HepG2 (cell line): ENCODE results near the gene PXMP4. TPM values are rescaled to one million over a fixed set of nuclear protein-coding genes. Genes with fewer than 3 reads are reported as not detected.

Experiments used
- ELF3 ChIP-seq: IDR thresholded peaks from 2 replicates; pipeline ENCODE4 v1.6.1; 2016; ENCODE audit warnings: missing genetic modification reagents, missing compliant biosample characterization
- HOXA5 ChIP-seq: sonication (generic); formaldehyde crosslinking; IDR thresholded peaks from 2 replicates; pipeline ENCODE4 v1.4.0; 2020; ENCODE audit warnings: missing genetic modification reagents
- JARID2 ChIP-seq: sonication (generic); formaldehyde crosslinking; IDR thresholded peaks from 2 replicates; pipeline ENCODE4 v1.8.1; 2023; ENCODE audit warnings: missing genetic modification reagents, inconsistent platforms; ENCODE audit not compliant: insufficient replicate concordance
- KDM5A ChIP-seq: fragments of 200-600 bp; sonication (generic); IDR thresholded peaks from 2 replicates; pipeline ENCODE4 v1.7.0; 2018; ENCODE audit warnings: antibody characterized with exemption, mild to moderate bottlenecking, low read length, borderline replicate concordance
- KLF9 ChIP-seq: IDR thresholded peaks from 2 replicates; pipeline ENCODE4 v1.6.1; 2016; ENCODE audit warnings: low read depth
- MZF1 ChIP-seq: sonication (generic); formaldehyde crosslinking; IDR thresholded peaks from 2 replicates; pipeline ENCODE4 v1.8.1; 2023; ENCODE audit warnings: mild to moderate bottlenecking, missing genetic modification reagents, borderline replicate concordance
- NFYC ChIP-seq: IDR thresholded peaks from 2 replicates; pipeline ENCODE4 v1.6.1; 2016; ENCODE audit warnings: missing genetic modification reagents, missing compliant biosample characterization
- POLR2AphosphoS2 ChIP-seq: IDR thresholded peaks from 2 replicates; pipeline ENCODE4 v1.6.1; 2011; ENCODE audit warnings: low read depth, low read length, improper control_type of control experiment
- RARG ChIP-seq: sonication (generic); formaldehyde crosslinking; IDR thresholded peaks from 2 replicates; pipeline ENCODE4 v1.4.0; 2020; ENCODE audit warnings: low read depth, mild to moderate bottlenecking, missing genetic modification reagents
- RNF2 ChIP-seq: fragments of 450-650 bp; conservative IDR thresholded peaks from 2 replicates; pipeline ENCODE4 v1.6.1; 2016; ENCODE audit warnings: low read depth
- SCMH1 ChIP-seq: sonication (generic); formaldehyde crosslinking; IDR thresholded peaks from 2 replicates; pipeline ENCODE4 v1.9.0; 2021; ENCODE audit warnings: missing genetic modification reagents, mild to moderate bottlenecking, borderline replicate concordance
- STAT5B ChIP-seq: sonication (generic); formaldehyde crosslinking; IDR thresholded peaks from 2 replicates; pipeline ENCODE4 v1.4.0; 2020; ENCODE audit warnings: missing genetic modification reagents
- TAF1 ChIP-seq: sonication (generic); formaldehyde crosslinking; IDR thresholded peaks from 2 replicates; pipeline ENCODE4 v1.4.0; 2020; ENCODE audit warnings: missing genetic modification reagents
- WIZ ChIP-seq: sonication (generic); formaldehyde crosslinking; IDR thresholded peaks from 2 replicates; pipeline ENCODE4 v1.5.1; 2020; ENCODE audit warnings: mild to moderate bottlenecking, missing genetic modification reagents
- ZMYM3 ChIP-seq: sonication (generic); formaldehyde crosslinking; IDR thresholded peaks from 2 replicates; pipeline ENCODE4 v1.5.1; 2020; ENCODE audit warnings: mild to moderate bottlenecking, missing genetic modification reagents
- ZNF296 ChIP-seq: sonication (generic); formaldehyde crosslinking; conservative IDR thresholded peaks from 2 replicates; pipeline ENCODE4 v1.5.0; 2020; ENCODE audit warnings: mild to moderate bottlenecking, missing genetic modification reagents
- ZNF367 ChIP-seq: sonication (generic); formaldehyde crosslinking; IDR thresholded peaks from 2 replicates; pipeline ENCODE4 v1.4.0; 2020; ENCODE audit warnings: missing genetic modification reagents, borderline replicate concordance
- ZNF558 ChIP-seq: sonication (generic); formaldehyde crosslinking; IDR thresholded peaks from 2 replicates; pipeline ENCODE4 v1.9.0; 2022; ENCODE audit warnings: mild to moderate bottlenecking, missing genetic modification reagents, borderline replicate concordance
- ZNF7 ChIP-seq: IDR thresholded peaks from 2 replicates; pipeline ENCODE4 v1.6.1; 2016; ENCODE audit warnings: missing biosample characterization, missing genetic modification reagents
- ZNF720 ChIP-seq: sonication (generic); formaldehyde crosslinking; IDR thresholded peaks from 2 replicates; pipeline ENCODE4 v1.4.0; 2020; ENCODE audit warnings: missing genetic modification reagents
- polyA plus RNA-seq, 8 experiments: library from polyadenylated mRNA; depleted of rRNA in 3 of 8; stranded (reverse) in 7 of 8; unstranded in 1 of 8; fragments of >200 nt; fragmentation: Illumina TruSeq in 4 of 8; extraction: Trizol in 4 of 8; gene quantifications; 2 replicates each; pipeline versions ENCODE4 v1.2.1 to v1.2.3, GENCODE V29; 2011 to 2016; ENCODE audit warnings: low read depth in 4 of 8, missing spikeins in 1 of 8, mixed read lengths in 1 of 8; ENCODE audit not compliant: insufficient read depth in 1 of 8
- total RNA-seq, 5 experiments: library from RNA; depleted of rRNA; stranded (reverse); fragments of >200 nt; fragmentation: Illumina TruSeq; extraction: Trizol; gene quantifications; 2 replicates each; pipeline ENCODE4 v1.2.3, GENCODE V29; 2016; ENCODE audit warnings: low read depth in 1 of 5
- TF ChIP-seq, protein P1 (sequence below): conservative IDR thresholded peaks from 2 replicates; pipeline ENCODE4 v1.6.1; 2018; ENCODE audit warnings: missing genetic modification reagents
- TF ChIP-seq, protein P2 (sequence below): sonication (generic); formaldehyde crosslinking; IDR thresholded peaks from 2 replicates; pipeline ENCODE4 v1.4.0; 2020; ENCODE audit warnings: missing genetic modification reagents
- TF ChIP-seq, protein P3 (sequence below): sonication (generic); formaldehyde crosslinking; IDR thresholded peaks from 2 replicates; pipeline ENCODE4 v1.8.1; 2023; ENCODE audit warnings: missing genetic modification reagents, mild to moderate bottlenecking, borderline replicate concordance
- TF ChIP-seq, protein P4 (sequence below): IDR thresholded peaks from 2 replicates; pipeline ENCODE4 v1.6.1; 2012; ENCODE audit warnings: low read length, improper control_type of control experiment

The PXMP4 gene
- total and polyA plus RNA-seq, 2 of the 13 experiments (the other 11 are each of a cell fraction or from before 2014, with no cell fraction given), result not detected

DNA sequence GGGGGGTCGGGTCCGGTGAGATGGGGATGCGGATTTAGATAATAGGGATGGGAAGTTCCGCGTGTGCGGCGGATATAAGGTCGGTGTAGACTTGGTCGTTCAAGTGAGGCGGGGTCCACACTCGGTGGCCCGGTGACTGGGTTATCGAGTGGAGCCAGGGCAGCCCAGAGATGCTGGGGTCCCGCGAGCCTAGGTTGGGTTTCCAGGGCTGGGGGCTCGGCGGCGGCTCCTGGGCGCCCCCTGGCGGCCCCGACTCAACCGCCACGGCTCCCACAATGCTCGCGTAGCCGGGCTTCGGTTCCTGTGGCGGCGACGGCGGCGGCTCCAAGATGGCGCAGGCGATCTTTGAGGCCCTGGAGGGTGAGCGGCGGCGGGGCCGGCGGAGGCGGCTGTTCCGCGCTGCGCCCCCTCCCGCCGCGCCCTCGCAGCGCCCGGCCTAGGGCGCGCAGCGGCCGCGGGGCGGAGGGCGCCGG, 11.6 kb upstream of the PXMP4 start, which contains the start of gene ZNF341 (continued):
- TF ChIP-seq RARG, result no peak
- no peak for TF ChIP-seq RNF2
- TF ChIP-seq NFYC, result 0 out of 2 replicates have a peak, but pooled peaks have one; percentile 9
- TF ChIP-seq KLF9 (CRISPR knock-in tag), result no peak
- TF ChIP-seq, protein P1, sequence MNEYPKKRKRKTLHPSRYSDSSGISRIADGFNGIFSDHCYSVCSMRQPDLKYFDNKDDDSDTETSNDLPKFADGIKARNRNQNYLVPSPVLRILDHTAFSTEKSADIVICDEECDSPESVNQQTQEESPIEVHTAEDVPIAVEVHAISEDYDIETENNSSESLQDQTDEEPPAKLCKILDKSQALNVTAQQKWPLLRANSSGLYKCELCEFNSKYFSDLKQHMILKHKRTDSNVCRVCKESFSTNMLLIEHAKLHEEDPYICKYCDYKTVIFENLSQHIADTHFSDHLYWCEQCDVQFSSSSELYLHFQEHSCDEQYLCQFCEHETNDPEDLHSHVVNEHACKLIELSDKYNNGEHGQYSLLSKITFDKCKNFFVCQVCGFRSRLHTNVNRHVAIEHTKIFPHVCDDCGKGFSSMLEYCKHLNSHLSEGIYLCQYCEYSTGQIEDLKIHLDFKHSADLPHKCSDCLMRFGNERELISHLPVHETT, result peak; percentile 98; the same call in 1 of the 2 replicates
- TF ChIP-seq, protein P2, sequence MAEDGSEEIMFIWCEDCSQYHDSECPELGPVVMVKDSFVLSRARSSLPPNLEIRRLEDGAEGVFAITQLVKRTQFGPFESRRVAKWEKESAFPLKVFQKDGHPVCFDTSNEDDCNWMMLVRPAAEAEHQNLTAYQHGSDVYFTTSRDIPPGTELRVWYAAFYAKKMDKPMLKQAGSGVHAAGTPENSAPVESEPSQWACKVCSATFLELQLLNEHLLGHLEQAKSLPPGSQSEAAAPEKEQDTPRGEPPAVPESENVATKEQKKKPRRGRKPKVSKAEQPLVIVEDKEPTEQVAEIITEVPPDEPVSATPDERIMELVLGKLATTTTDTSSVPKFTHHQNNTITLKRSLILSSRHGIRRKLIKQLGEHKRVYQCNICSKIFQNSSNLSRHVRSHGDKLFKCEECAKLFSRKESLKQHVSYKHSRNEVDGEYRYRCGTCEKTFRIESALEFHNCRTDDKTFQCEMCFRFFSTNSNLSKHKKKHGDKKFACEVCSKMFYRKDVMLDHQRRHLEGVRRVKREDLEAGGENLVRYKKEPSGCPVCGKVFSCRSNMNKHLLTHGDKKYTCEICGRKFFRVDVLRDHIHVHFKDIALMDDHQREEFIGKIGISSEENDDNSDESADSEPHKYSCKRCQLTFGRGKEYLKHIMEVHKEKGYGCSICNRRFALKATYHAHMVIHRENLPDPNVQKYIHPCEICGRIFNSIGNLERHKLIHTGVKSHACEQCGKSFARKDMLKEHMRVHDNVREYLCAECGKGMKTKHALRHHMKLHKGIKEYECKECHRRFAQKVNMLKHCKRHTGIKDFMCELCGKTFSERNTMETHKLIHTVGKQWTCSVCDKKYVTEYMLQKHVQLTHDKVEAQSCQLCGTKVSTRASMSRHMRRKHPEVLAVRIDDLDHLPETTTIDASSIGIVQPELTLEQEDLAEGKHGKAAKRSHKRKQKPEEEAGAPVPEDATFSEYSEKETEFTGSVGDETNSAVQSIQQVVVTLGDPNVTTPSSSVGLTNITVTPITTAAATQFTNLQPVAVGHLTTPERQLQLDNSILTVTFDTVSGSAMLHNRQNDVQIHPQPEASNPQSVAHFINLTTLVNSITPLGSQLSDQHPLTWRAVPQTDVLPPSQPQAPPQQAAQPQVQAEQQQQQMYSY (CRISPR knock-in tag), result no peak
- TF ChIP-seq, protein P3, sequence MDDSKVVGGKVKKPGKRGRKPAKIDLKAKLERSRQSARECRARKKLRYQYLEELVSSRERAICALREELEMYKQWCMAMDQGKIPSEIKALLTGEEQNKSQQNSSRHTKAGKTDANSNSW (CRISPR knock-in tag), result no peak
- TF ChIP-seq, protein P4, sequence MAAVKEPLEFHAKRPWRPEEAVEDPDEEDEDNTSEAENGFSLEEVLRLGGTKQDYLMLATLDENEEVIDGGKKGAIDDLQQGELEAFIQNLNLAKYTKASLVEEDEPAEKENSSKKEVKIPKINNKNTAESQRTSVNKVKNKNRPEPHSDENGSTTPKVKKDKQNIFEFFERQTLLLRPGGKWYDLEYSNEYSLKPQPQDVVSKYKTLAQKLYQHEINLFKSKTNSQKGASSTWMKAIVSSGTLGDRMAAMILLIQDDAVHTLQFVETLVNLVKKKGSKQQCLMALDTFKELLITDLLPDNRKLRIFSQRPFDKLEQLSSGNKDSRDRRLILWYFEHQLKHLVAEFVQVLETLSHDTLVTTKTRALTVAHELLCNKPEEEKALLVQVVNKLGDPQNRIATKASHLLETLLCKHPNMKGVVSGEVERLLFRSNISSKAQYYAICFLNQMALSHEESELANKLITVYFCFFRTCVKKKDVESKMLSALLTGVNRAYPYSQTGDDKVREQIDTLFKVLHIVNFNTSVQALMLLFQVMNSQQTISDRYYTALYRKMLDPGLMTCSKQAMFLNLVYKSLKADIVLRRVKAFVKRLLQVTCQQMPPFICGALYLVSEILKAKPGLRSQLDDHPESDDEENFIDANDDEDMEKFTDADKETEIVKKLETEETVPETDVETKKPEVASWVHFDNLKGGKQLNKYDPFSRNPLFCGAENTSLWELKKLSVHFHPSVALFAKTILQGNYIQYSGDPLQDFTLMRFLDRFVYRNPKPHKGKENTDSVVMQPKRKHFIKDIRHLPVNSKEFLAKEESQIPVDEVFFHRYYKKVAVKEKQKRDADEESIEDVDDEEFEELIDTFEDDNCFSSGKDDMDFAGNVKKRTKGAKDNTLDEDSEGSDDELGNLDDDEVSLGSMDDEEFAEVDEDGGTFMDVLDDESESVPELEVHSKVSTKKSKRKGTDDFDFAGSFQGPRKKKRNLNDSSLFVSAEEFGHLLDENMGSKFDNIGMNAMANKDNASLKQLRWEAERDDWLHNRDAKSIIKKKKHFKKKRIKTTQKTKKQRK, result no peak
- TF ChIP-seq WIZ (CRISPR knock-in tag), result peak; percentile 26; the same call in 1 of the 2 replicates
- TF ChIP-seq ELF3 (CRISPR knock-in tag), result peak; percentile 9; the same call in 1 of the 2 replicates
- TF ChIP-seq ZNF7 (CRISPR knock-in tag), result 0 out of 2 replicates have a peak, but pooled peaks have one; percentile 7
- no peak; the same call in 1 of the 2 replicates for TF ChIP-seq MZF1
- no peak for TF ChIP-seq ZNF720 (CRISPR knock-in tag)
- TF ChIP-seq STAT5B, result no peak
- no peak for TF ChIP-seq ZNF558 (CRISPR knock-in tag)
- TF ChIP-seq POLR2AphosphoS2, result no peak
- TF ChIP-seq ZMYM3 (CRISPR knock-in tag), result peak; percentile 87
- TF ChIP-seq TAF1 (CRISPR knock-in tag), result peak; percentile 50; the same call in 1 of the 2 replicates
- TF ChIP-seq HOXA5 (CRISPR knock-in tag), result peak; percentile 94
- TF ChIP-seq ZNF296 (CRISPR knock-in tag), result 0 out of 2 replicates have a peak, but pooled peaks have one; percentile 77
- no peak for TF ChIP-seq SCMH1 (CRISPR knock-in tag)
- no peak for TF ChIP-seq ZNF367
- peak; percentile 32 for TF ChIP-seq JARID2 (CRISPR knock-in tag)
- TF ChIP-seq KDM5A, result no peak
